Muscle of leg (tissue), 11 donors: Measurements from ENCODE around the gene ZNF25. TPM values are rescaled to one million over a fixed set of nuclear protein-coding genes. Genes with fewer than 3 reads are reported as not detected.
"Not testable (repeated sequence)": the region's sequence is repeated elsewhere in the genome, so short reads cannot be mapped to it uniquely, and the experiment has no call there.

Experiments
- DNase-seq: peaks from one replicate; pipeline ENCODE4 v3.0.0; 2013
- H3K27ac ChIP-seq: one replicate; pipeline ENCODE4 v1.5.1; 2013; ENCODE audit warnings: mild to moderate bottlenecking, low read length, control low read depth
- H3K27me3 ChIP-seq: one replicate; pipeline ENCODE4 v1.6.1; 2013; ENCODE audit warnings: low read length; ENCODE audit not compliant: control insufficient read depth, insufficient read depth
- H3K36me3 ChIP-seq: one replicate; pipeline ENCODE4 v1.6.1; 2013; ENCODE audit warnings: low read length; ENCODE audit not compliant: control insufficient read depth, insufficient read depth
- H3K4me1 ChIP-seq: one replicate; pipeline ENCODE4 v1.6.1; 2013; ENCODE audit warnings: low read length; ENCODE audit not compliant: control insufficient read depth, insufficient read depth
- H3K4me3 ChIP-seq: one replicate; pipeline ENCODE4 v1.5.1; 2013; ENCODE audit warnings: low read length, control low read depth
- H3K9me3 ChIP-seq: replicated peaks from 2 replicates; pipeline ENCODE4 v1.6.1; 2013; ENCODE audit warnings: low read depth, low read length; ENCODE audit not compliant: control insufficient read depth
- WGBS: methylation state at CpG from one replicate; pipeline ENCODE4 v1.1.5; 2013; ENCODE audit warnings: missing lambda C conversion rate; ENCODE audit not compliant: insufficient coverage; 5-methylcytosine and 5-hydroxymethylcytosine counted together
- polyA plus RNA-seq, 8 donors: library from polyadenylated mRNA; unstranded; fragments of 120-200 nt; gene quantifications; one replicate each; pipeline versions ENCODE4 v1.2.1 to v1.2.3, GENCODE V29; 2013; ENCODE audit warnings: inconsistent platforms in 1 of 8, low replicate concordance in 1 of 8; ENCODE audit not compliant: insufficient read length in 8 of 8, insufficient read depth in 1 of 8
- total RNA-seq: library from RNA; stranded (reverse); fragments of 120-200 nt; gene quantifications from one replicate; pipeline ENCODE4 v1.2.4, GENCODE V29; 2013

Gene ZNF25
- total and polyA plus RNA-seq, 9 donors: 8.8 to 15.6 (median 11.8) TPM

- H3K27ac ChIP-seq: no peak overlapping the region
- no peaks in the 10 kb centered on the region for H3K27me3 ChIP-seq
- DNase-seq: no peak
- H3K36me3 ChIP-seq: peaks cover 41% of the 10 kb centered on the region
- no peak overlapping the region for H3K4me3 ChIP-seq
- H3K9me3 ChIP-seq: no peaks in the 10 kb centered on the region
- no CpG with 5 or more reads among the region's 2 CpGs for WGBS
- no peaks in the 10 kb centered on the region for H3K4me1 ChIP-seq
Measured at GRCh38 chr10:37952043-37952755, 24.2 kb downstream of the ZNF25 start.

- Histone ChIP-seq H3K27ac (no peak overlapping the region), H3K4me1 (no peaks in the 10 kb centered on the region), H3K9me3 (no peaks in the 10 kb centered on the region), H3K27me3 (no peaks in the 10 kb centered on the region), H3K4me3 (no peak overlapping the region), H3K36me3 (peaks cover 23% of the 10 kb centered on the region)
- DNase-seq: no peak
- 100% methylated on average over 1 of the region's 3 CpGs for WGBS
Measured at GRCh38 chr10:37948210-37948609, 28.2 kb downstream of the ZNF25 start.

GRCh38 chr10:37947526-37947925, 28.9 kb downstream of the ZNF25 start:
- H3K9me3 ChIP-seq: no peaks in the 10 kb centered on the region

GRCh38 chr10:37937864-37938263, 38.6 kb downstream of the ZNF25 start:
- Histone ChIP-seq H3K4me3 (no peak overlapping the region), H3K27ac (no peak overlapping the region), H3K9me3 (peaks cover 6% of the 10 kb centered on the region), H3K36me3 (no peaks in the 10 kb centered on the region), H3K4me1 (no peaks in the 10 kb centered on the region), H3K27me3 (no peaks in the 10 kb centered on the region)
- 60% methylated on average over 1 of the region's 5 CpGs for WGBS
- no peak for DNase-seq

More at GRCh38 chr10:37947526-37947925, 28.9 kb downstream of the ZNF25 start:
- no peak for DNase-seq
- no peak overlapping the region for H3K27ac ChIP-seq
- H3K4me1 ChIP-seq: no peaks in the 10 kb centered on the region
- H3K36me3 ChIP-seq: peaks cover 17% of the 10 kb centered on the region
- no peaks in the 10 kb centered on the region for H3K27me3 ChIP-seq
- no peak overlapping the region for H3K4me3 ChIP-seq

- H3K9me3 ChIP-seq: peaks cover 6% of the 10 kb centered on the region
- H3K27ac ChIP-seq: no peak overlapping the region
- whole genome bisulfite sequencing: no CpG with 5 or more reads among the region's 2 CpGs
- H3K36me3 ChIP-seq: no peaks in the 10 kb centered on the region
- DNase-seq: no peak
- H3K27me3 ChIP-seq: no peaks in the 10 kb centered on the region
- no peak overlapping the region for H3K4me3 ChIP-seq
- no peaks in the 10 kb centered on the region for H3K4me1 ChIP-seq
Measured at GRCh38 chr10:37934791-37935190, 41.7 kb downstream of the ZNF25 start.

GRCh38 chr10:37930423-37930822, 46.0 kb downstream of the ZNF25 start:
- WGBS: 50% methylated on average over 1 of the region's 2 CpGs
- H3K9me3 ChIP-seq: peaks cover 6% of the 10 kb centered on the region
- H3K4me1 ChIP-seq: no peaks in the 10 kb centered on the region
- no peak overlapping the region for H3K27ac ChIP-seq
- no peak overlapping the region for H3K4me3 ChIP-seq
- H3K27me3 ChIP-seq: no peaks in the 10 kb centered on the region
- no peaks in the 10 kb centered on the region for H3K36me3 ChIP-seq
- no peak for DNase-seq

GRCh38 chr10:37908165-37908564, 68.3 kb downstream of the ZNF25 start:
- WGBS: 100% methylated on average over 4 of the region's 7 CpGs
- not testable (repeated sequence) for H3K4me1 ChIP-seq, H3K4me3 ChIP-seq, H3K9me3 ChIP-seq, H3K36me3 ChIP-seq, DNase-seq, H3K27me3 ChIP-seq, H3K27ac ChIP-seq

GRCh38 chr10:37906382-37906781, 70.1 kb downstream of the ZNF25 start:
- peaks cover 3% of the 10 kb centered on the region for H3K9me3 ChIP-seq
- no peak for DNase-seq
- H3K27me3 ChIP-seq: no peaks in the 10 kb centered on the region
- no peaks in the 10 kb centered on the region for H3K4me1 ChIP-seq
- no peak overlapping the region for H3K27ac ChIP-seq
- H3K36me3 ChIP-seq: no peaks in the 10 kb centered on the region
- no peak overlapping the region for H3K4me3 ChIP-seq
- 57% methylated on average over 1 of the region's 2 CpGs for WGBS

Other genes starting within 250 kb of the ZNF25 start
- 17.2 TPM for gene ZNF248, start 119.0 kb downstream of the ZNF25 start, total RNA-seq
- 10 to 100 TPM; 14.4 to 20.2 (median 16.9) TPM for gene ZNF248, start 119.0 kb downstream of the ZNF25 start, polyA plus RNA-seq
- 21.7 TPM for gene ZNF33A, start 34.0 kb upstream of the ZNF25 start, total RNA-seq
- 10 to 100 TPM; 10.4 to 17.9 (median 14.4) TPM for gene ZNF33A, start 34.0 kb upstream of the ZNF25 start, polyA plus RNA-seq
- gene ZNF37A, start 117.7 kb upstream of the ZNF25 start, total RNA-seq: 12.2 TPM
- 10 to 100 TPM in 1 of 8 donors, 1 to 10 TPM in 7; 6.3 to 12.0 (median 8.4) TPM for gene ZNF37A, start 117.7 kb upstream of the ZNF25 start, polyA plus RNA-seq